ENCODE data around the gene BICDL1.
"Not testable (repeated sequence)": the region's sequence is repeated elsewhere in the genome, so short reads cannot be mapped to it uniquely, and the experiment has no call there.

BICDL1 gene

GRCh38 chr12:119956047-119956446 is 33.0 kb upstream of the BICDL1 start:
- TF ChIP-seq CTCF (IDR thresholded peaks at IDR 0.05; ENCODE audit: control insufficient read depth, insufficient read depth, low read depth, low read length, missing control alignments), result no peak
- H3K4me3 ChIP-seq (ENCODE audit: control insufficient read depth, low read depth, low read length), result no peak overlapping the region
- DNase-seq (ENCODE audit: low read depth), result no peak

- H3K4me3 ChIP-seq (ENCODE audit: control insufficient read depth, low read depth, low read length), result no peak overlapping the region
- TF ChIP-seq CTCF (IDR thresholded peaks at IDR 0.05; ENCODE audit: control insufficient read depth, insufficient read depth, low read depth, low read length, missing control alignments), result no peak
- no peak for DNase-seq (ENCODE audit: low read depth)
These were observed 31.9 kb upstream of the BICDL1 start for GRCh38 chr12:119957135-119957534.

- TF ChIP-seq CTCF (IDR thresholded peaks at IDR 0.05; ENCODE audit: control insufficient read depth, insufficient read depth, low read depth, low read length, missing control alignments), result no peak
- no peak for DNase-seq (ENCODE audit: low read depth)
- H3K4me3 ChIP-seq (ENCODE audit: control insufficient read depth, low read depth, low read length), result no peak overlapping the region
These were observed 29.6 kb upstream of the BICDL1 start for GRCh38 chr12:119959435-119959834.

GRCh38 chr12:119964123-119964522 is 24.9 kb upstream of the BICDL1 start:
- TF ChIP-seq CTCF (IDR thresholded peaks at IDR 0.05; ENCODE audit: control insufficient read depth, insufficient read depth, low read depth, low read length, missing control alignments), result no peak
- H3K4me3 ChIP-seq (ENCODE audit: control insufficient read depth, low read depth, low read length), result no peak overlapping the region
- no peak for DNase-seq (ENCODE audit: low read depth)

GRCh38 chr12:119964929-119965328 is 24.1 kb upstream of the BICDL1 start:
- no peak overlapping the region for H3K4me3 ChIP-seq (ENCODE audit: control insufficient read depth, low read depth, low read length)
- no peak for TF ChIP-seq CTCF (IDR thresholded peaks at IDR 0.05; ENCODE audit: control insufficient read depth, insufficient read depth, low read depth, low read length, missing control alignments)
- DNase-seq (ENCODE audit: low read depth), result no peak

- H3K4me3 ChIP-seq (ENCODE audit: control insufficient read depth, low read depth, low read length), result no peak overlapping the region
- TF ChIP-seq CTCF (IDR thresholded peaks at IDR 0.05; ENCODE audit: control insufficient read depth, insufficient read depth, low read depth, low read length, missing control alignments), result no peak
- no peak for DNase-seq (ENCODE audit: low read depth)
These were observed 8.8 kb upstream of the BICDL1 start for GRCh38 chr12:119980242-119980641.

GRCh38 chr12:119980702-119981101 is 8.3 kb upstream of the BICDL1 start:
- H3K4me3 ChIP-seq (ENCODE audit: control insufficient read depth, low read depth, low read length); DNase-seq (ENCODE audit: low read depth): not testable (repeated sequence)
